SK-N-SH treated with all-trans-retinoic acid at 6 μM for 48 hours (cell line): Measurements from ENCODE around the gene AMPD3.

Experiments used
- BACH2 ChIP-seq: fragments of 250-450 bp; sonication (Bioruptor Pico); IDR thresholded peaks from 2 replicates; pipeline ENCODE4 v1.9.0; 2021; ENCODE audit warnings: mild to moderate bottlenecking, borderline replicate concordance
- CREB5 ChIP-seq: fragments of 250-450 bp; sonication (Bioruptor Pico); IDR thresholded peaks from 2 replicates; pipeline ENCODE4 v1.5.1; 2020; ENCODE audit warnings: low read depth, mild to moderate bottlenecking, moderate library complexity
- CSDC2 ChIP-seq: fragments of 250-450 bp; sonication (Bioruptor Pico); IDR thresholded peaks from 2 replicates; pipeline ENCODE4 v1.5.0; 2020; ENCODE audit warnings: mild to moderate bottlenecking, moderate library complexity
- GLIS3 ChIP-seq: fragments of 250-450 bp; sonication (Bioruptor Pico); IDR thresholded peaks from 2 replicates; pipeline ENCODE4 v1.5.0; 2020; ENCODE audit warnings: mild to moderate bottlenecking, moderate library complexity
- PATZ1 ChIP-seq: fragments of 250-450 bp; sonication (Bioruptor Pico); IDR thresholded peaks from 2 replicates; pipeline ENCODE4 v1.8.0; 2020; ENCODE audit warnings: mild to moderate bottlenecking, moderate library complexity, borderline replicate concordance
- RARB ChIP-seq: fragments of 250-450 bp; sonication (Bioruptor Pico); IDR thresholded peaks from 2 replicates; pipeline ENCODE4 v1.8.0; 2021; ENCODE audit warnings: mild to moderate bottlenecking, moderate library complexity

GRCh38 chr11:10487002-10487647 lies 32.1 kb downstream of the AMPD3 start:
- TF ChIP-seq CSDC2 (CRISPR knock-in tag) (no peak), BACH2 (no peak), GLIS3 (no peak), CREB5 (no peak), PATZ1 (no peak), RARB (CRISPR knock-in tag) (no peak)
